Inferior parietal cortex (tissue), 1 donor: ENCODE results near the gene ZNF346.
A peak's percentile ranks its signal among the peaks of the same experiment; 100 is the strongest.
"Not testable (repeated sequence)": the region's sequence is repeated elsewhere in the genome, so short reads cannot be mapped to it uniquely, and the experiment has no call there.

Experiments used
- DNase-seq: peaks from one replicate; pipeline ENCODE4 v3.0.0-alpha.2; 2016; ENCODE audit errors: extremely low spot score

The ZNF346 gene

GRCh38 chr5:177010153-177010552, 12.3 kb upstream of the ZNF346 start:
- no peak for DNase-seq

GRCh38 chr5:177015156-177015555, 7.3 kb upstream of the ZNF346 start:
- no peak for DNase-seq

GRCh38 chr5:177018341-177018740, 4.2 kb upstream of the ZNF346 start:
- no peak for DNase-seq

GRCh38 chr5:177020033-177020432, 2.5 kb upstream of the ZNF346 start:
- DNase-seq, result no peak

- DNase-seq, result peak; percentile 6
Observed at GRCh38 chr5:177023303-177023664, 788 bp downstream of the ZNF346 start.

- no peak for DNase-seq
Observed at GRCh38 chr5:177024559-177024958, 2.1 kb downstream of the ZNF346 start.

GRCh38 chr5:177025101-177025601, 2.7 kb downstream of the ZNF346 start:
- DNase-seq, result no peak

- DNase-seq, result no peak
Observed at GRCh38 chr5:177027665-177028064, 5.2 kb downstream of the ZNF346 start.

- DNase-seq, result no peak
Observed at GRCh38 chr5:177029498-177029897, 7.0 kb downstream of the ZNF346 start.

GRCh38 chr5:177035976-177036375, 13.5 kb downstream of the ZNF346 start:
- DNase-seq, result no peak

GRCh38 chr5:177036443-177036842, 13.9 kb downstream of the ZNF346 start:
- no peak for DNase-seq

GRCh38 chr5:177036921-177037320, 14.4 kb downstream of the ZNF346 start:
- DNase-seq, result no peak

- DNase-seq, result peak; percentile 38
Observed at GRCh38 chr5:177040814-177041420, 18.4 kb downstream of the ZNF346 start.

GRCh38 chr5:177041936-177042335, 19.4 kb downstream of the ZNF346 start:
- no peak for DNase-seq

GRCh38 chr5:177043114-177043513, 20.6 kb downstream of the ZNF346 start:
- DNase-seq, result no peak

GRCh38 chr5:177043958-177044357, 21.5 kb downstream of the ZNF346 start:
- DNase-seq, result no peak

GRCh38 chr5:177044641-177045040, 22.1 kb downstream of the ZNF346 start:
- DNase-seq, result no peak

- DNase-seq, result no peak
Observed at GRCh38 chr5:177045631-177046030, 23.1 kb downstream of the ZNF346 start.

- DNase-seq, result not testable (repeated sequence)
Observed at GRCh38 chr5:177048531-177048930, 26.0 kb downstream of the ZNF346 start.

GRCh38 chr5:177049285-177049684, 26.8 kb downstream of the ZNF346 start:
- no peak for DNase-seq

- DNase-seq, result no peak
Observed at GRCh38 chr5:177064500-177065277, 42.2 kb downstream of the ZNF346 start.

GRCh38 chr5:177065491-177065890, 43.0 kb downstream of the ZNF346 start:
- DNase-seq, result no peak

GRCh38 chr5:177066224-177066623, 43.7 kb downstream of the ZNF346 start:
- no peak for DNase-seq
